HTR-8/SVneo (cell line): ENCODE data around the gene BOC.

Experiments used
- DNase-seq: peaks from one replicate; pipeline ENCODE4 v3.0.0; 2011; ENCODE audit warnings: low spot score, mixed read lengths; ENCODE audit not compliant: insufficient read length
- FAIRE-seq: peaks from 2 replicates; lab custom pipeline; 2011; peaks lifted over from hg19 to GRCh38; lab: Jason Lieb, UNC

Gene BOC

DNA sequence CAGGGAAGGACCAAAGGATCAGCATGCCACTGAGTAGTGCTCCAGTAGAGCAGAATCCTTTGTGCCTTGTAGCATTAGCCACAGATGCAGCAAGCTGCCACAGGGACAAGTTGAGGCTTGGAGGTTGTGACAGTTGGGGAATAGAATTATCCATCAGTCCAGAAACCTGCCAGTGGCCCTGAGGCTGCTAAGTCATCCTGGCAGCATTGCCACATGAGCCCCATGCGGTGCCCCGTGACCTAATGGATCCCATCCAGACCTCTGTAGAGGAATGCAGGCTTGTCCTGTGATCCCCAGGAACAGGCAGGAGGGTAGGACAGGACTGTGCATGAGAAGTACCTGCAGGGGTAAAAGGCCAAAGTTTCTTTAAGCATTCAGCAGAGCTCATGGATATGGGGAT, 51.7 kb downstream of the BOC start:
- DNase-seq (no peak), FAIRE-seq (no peak)

DNA sequence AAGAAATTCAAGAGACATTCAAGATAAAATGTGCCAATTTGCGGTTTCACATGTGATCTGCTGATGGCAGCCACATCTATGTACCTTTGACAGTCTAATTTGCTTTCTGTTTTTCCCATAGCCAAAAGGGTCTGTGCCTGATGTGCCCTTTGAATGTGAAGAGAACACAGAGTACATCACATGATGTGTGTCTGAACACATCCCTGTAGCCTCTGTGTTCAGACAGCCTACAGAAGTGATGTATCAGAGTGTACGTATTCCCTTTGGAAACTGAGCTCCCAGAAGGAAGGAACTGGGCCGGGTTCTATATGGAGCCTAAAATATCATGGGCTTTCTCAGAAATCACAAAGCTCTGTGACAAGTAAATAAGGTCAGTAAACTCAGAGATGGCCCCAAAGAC, 52.4 kb downstream of the BOC start:
- DNase-seq (no peak), FAIRE-seq (no peak)

DNA sequence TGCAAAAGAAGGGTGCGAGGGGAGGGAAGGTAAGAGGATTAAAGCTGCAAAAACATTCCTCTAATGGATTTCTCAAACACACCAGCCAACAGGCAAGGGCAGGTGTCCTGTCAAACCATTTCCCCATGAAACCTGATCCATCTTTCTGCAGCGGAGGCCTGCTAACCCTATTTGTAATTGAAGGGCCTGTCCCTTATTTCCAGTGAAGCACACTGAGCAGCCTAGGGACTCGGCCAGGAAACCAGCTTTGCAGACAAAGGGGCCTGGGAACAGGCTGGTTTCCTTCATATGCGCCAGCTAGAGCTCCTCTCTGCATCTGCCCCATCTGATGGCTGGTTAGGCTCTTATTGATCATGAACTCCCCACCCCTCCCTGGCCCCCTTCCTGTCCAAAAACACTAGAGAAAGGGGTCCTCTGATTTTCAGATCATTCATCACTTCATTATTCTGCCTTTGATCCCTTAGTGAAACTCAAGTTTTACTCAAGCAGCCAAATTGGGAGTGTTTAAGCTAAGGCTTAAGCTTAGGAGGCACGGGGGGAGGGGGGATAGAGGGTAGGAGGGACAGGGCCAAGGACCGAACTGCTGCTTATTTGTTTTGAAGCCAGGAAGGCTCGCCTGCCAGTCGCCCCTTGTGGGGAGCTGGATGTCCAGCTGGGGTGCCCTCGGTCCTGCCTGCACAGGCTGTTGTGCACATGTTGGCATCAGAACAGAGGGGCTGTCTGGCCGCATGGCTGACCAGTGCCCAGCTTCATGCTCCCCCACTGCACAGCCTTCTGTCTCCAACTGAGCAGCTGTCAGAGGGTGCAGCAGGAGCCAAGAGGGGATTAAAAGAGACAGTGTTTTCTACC, 53.1 kb downstream of the BOC start:
- DNase-seq, result no peak
- FAIRE-seq, result no peak

DNA sequence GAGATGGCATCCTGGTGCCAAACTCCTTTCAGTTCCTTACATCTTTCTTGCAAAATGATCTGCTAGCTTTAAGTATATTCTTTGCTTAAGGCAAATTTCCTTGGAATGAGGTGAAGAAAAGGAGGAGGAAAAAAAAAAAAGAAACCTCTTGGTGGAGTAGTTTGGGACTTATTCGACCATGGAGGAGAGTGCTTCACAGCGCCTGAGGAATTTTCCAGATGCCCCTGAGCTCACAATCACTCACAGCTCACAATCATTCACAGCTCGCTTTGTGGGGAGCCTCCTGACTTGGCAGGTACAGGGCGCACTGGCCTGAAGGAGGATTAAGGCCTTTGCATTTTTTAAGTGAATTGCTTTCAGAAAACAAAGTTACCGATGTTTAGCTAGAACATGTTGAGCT, 53.9 kb downstream of the BOC start:
- no peak for DNase-seq
- FAIRE-seq, result no peak

DNA sequence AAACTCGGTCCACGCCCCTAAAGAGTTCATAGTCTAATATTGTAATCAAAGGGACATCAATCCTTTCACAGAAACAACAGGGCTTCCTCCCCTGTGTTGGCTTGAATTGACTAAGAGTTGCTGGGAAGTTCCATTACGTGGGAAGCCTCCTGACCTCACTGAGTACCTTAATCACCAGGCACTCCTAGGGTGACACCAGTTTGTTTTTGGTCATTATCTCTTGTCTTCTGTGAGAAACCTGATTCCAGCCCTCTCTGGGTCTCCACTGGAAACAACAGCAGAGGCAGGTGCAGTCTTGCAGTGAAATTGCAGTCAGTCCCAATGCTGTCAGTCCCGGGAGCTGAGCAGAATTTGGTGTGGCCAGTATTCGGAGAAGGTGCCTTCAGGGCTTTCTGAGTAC, 55.4 kb downstream of the BOC start:
- no peak for FAIRE-seq
- DNase-seq, result no peak

DNA sequence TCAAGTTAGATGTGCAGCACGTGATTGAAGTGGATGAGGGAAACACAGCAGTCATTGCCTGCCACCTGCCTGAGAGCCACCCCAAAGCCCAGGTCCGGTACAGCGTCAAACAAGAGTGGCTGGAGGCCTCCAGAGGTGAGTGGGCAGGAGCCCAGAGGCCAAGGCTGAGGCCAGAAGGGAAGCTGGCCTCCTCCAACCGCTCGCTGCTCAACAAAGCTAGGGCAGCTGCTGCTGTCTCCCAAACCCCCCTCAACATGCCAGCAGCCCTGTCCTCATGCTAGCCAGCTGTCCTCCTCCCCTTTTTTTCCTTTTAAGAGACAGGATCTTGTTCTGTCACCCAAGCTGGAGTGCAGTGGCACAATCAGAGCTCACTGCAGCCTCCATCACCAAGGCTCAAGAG, 57.0 kb downstream of the BOC start:
- FAIRE-seq (no peak), DNase-seq (no peak)

DNA sequence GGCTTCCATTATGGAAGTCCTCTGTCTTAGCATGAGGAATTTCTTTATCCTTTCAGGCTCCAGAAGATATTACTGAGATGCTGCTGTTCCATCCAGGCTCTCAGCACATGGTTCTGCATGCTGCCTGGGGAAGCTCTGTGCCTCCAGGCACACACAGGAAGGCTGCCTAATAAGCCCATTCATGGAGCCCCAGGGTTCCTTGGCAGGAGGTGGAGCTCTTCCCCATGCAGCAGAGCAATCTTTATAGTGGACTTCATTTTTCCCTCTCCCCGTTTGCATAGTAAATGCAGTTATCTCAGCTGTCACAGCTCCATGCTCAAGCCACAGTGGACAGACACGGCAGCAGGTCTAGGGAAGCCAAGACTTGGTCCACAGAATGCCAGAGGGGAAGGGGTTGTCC, 57.6 kb downstream of the BOC start:
- DNase-seq (no peak), FAIRE-seq (no peak)

DNA sequence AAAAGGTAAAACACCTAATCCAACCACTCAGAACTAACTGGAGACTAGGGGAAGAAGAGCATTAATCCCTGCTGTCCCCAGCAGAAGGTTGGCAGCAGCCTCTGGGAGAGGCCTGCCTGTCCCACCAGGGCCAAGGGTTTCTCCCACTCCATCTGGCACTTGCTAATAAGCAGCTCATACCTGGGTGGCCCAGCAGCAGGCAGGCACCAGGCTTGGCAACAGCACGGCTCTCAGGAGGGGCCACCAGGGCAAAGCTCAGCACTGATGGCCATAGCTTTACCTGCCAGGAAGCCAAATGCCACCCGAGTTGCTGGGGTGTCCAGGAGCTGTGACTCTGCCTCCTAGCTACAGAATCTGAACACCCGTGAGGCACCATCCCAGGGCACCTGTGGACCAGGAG, 58.3 kb downstream of the BOC start:
- DNase-seq, result no peak
- no peak for FAIRE-seq

DNA sequence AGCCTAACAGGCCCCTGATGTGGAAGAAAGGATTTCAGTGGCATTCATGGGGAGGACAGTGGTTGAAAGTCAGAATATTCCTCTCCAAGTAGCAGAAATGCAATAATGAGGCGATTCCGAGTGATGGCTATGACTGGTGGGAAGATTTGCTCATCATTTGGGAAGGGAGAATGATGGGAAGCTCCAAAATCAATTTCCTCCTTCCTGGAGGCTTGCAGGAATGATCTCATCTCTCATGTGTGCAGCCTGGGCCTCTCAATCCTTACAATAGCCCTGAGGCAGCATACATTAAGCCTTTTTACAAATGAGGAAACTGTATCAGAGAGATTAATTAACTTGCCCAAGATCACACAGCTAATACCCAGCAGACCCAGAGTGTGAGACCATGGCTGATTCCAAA, 58.7 kb downstream of the BOC start:
- FAIRE-seq, result no peak
- no peak for DNase-seq

DNA sequence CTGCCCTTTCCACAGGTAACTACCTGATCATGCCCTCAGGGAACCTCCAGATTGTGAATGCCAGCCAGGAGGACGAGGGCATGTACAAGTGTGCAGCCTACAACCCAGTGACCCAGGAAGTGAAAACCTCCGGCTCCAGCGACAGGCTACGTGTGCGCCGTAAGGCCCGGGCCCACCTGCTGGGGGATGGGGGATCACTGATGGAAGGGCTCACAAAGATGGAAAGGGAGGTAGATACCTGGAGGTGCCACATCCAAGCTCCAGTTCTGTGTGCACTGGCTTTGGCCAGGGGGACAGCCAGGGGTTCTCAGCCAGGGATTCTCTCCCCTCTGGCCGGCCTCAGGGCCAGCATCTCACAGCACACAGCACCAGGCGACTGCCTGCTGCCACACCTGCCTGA, 59.4 kb downstream of the BOC start:
- DNase-seq (no peak), FAIRE-seq (no peak)

DNA sequence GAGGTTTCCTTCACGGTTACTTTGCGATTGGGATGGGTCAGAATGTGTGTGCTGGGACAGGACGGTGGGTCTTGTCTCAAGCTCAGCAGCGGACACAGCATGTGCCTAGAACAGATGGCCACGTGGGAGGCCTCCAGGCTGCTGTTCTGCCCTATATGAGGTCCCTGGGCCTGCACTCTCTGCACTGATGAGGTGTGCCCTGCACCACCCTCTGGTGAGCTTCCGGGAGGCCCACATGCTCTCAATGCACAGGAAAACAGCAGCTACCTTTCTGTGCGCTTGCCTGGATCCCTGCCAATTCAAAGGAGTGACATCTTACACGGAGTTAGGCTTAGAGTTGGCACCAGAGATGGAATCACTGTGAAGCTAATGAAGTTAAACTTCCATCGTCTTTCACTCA, 59.8 kb downstream of the BOC start:
- no peak for DNase-seq
- no peak for FAIRE-seq

DNA sequence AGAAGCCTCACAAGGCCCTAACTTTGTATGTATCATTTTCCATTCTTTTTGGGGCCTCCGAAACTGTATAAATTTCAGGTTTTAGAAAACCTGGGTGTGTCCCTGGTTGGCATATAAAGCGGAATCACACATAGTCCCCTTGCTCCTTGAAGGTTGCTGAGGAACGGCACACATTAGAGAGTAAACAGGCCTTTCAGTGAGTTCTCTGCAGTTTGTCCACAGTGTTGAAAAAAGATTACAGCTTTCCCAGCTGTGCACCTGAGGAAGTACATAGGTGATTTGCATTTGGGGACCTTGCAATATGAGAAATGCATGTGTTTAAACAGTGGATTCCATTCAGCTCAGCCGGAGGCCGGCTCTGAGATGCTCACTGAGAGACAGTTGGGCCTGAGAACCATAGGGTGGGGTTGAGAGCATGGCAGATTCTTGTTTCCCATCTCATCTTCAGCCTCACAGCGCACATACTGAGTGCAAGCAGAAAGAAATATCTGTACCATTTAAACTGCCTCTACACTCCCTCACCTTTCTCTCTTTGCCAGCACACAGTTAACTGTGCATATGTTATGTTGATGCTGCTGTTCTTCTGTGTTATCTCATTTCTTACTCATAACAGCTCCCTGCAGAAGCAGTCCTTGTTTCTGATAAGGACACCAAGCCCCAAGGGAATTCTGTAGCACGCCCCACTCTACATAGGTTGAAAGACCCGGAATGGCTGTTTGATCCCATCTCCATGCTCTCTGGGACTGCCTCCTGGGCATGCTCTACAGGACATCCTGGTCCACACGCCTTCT, 60.4 kb downstream of the BOC start:
- FAIRE-seq, result no peak
- no peak for DNase-seq

DNA sequence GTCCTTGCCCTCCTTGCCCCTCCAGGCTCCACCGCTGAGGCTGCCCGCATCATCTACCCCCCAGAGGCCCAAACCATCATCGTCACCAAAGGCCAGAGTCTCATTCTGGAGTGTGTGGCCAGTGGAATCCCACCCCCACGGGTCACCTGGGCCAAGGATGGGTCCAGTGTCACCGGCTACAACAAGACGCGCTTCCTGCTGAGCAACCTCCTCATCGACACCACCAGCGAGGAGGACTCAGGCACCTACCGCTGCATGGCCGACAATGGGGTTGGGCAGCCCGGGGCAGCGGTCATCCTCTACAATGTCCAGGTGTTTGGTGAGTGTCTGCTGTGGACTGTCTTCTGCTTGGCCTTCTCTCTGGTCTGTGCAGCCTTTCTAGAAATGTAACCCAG, 61.0 kb downstream of the BOC start:
- DNase-seq (no peak), FAIRE-seq (no peak)

DNA sequence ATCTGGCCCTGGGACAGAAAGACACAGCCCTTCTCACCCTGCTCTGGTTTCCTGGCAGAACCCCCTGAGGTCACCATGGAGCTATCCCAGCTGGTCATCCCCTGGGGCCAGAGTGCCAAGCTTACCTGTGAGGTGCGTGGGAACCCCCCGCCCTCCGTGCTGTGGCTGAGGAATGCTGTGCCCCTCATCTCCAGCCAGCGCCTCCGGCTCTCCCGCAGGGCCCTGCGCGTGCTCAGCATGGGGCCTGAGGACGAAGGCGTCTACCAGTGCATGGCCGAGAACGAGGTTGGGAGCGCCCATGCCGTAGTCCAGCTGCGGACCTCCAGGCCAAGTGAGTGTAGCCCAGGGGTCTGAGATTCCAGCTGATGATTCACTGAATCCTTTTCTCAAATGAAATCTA, 61.7 kb downstream of the BOC start:
- FAIRE-seq (no peak), DNase-seq (no peak)

DNA sequence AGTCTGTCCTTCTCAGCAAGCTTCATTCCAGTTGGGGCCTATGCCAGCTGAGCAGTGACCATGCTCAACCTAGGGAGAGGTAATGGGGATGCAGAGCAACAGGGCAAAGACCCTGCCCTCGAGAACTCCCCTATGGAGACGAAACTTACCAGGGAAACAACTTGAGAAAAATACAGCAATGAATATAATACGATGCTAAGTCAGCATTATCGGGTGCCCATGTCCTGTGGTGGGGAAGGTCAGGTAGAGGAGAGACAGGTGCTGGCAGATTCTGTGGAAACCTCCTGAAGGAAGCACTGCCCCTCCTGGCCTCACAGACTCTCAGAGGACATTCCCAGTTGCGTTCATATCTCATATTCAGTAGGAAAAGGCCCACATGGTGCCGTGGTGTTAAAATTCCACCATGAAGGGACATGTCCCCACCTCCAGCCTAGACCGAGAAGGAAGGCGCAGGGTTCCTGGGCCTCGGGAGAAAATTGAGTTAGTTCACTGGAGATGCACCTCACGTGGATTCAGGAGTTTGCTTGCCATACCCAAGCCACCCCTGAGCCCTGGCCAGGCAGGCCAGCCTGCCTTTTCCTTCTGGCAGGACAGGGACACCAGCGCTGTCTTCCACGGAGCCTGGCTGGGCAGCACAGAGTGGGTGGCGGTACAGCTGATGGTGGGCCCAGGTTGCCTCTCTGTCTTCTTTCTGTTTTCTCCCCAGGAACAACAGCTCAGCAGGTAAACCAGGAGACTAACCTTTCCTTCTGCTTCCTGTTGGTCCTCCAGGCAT, 62.4 kb downstream of the BOC start:
- DNase-seq (no peak), FAIRE-seq (no peak)

DNA sequence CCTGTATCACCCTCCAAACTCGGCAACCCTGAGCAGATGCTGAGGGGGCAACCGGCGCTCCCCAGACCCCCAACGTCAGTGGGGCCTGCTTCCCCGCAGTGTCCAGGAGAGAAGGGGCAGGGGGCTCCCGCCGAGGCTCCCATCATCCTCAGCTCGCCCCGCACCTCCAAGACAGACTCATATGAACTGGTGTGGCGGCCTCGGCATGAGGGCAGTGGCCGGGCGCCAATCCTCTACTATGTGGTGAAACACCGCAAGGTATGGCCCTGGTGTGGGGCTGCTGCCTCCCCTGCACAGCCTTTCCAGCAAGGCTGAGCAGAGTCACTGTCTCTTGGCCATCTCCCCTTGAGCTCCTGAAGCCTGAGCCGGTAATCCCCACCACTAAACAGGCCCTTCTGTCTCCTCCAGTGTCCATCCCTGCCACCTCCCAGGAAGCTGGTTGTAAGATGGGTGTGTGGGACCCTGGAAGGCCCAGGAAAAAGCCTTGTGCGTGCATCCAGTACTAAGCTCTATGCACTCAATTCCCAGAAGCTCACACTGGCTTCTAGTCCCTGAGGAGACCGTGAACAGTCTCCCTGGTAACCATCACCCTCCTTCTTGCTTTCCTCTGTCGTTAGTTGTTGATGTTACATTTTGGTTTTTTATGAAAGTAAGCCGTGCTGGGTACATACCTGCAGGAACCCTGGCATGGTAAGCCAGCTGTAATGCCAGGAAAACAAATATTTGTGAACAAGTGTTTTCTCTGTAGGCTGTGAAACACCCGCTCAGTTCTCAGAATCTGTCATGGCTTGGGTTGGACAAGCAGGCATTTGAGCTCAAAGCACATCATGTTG, 63.3 kb downstream of the BOC start:
- no peak for DNase-seq
- no peak for FAIRE-seq

DNA sequence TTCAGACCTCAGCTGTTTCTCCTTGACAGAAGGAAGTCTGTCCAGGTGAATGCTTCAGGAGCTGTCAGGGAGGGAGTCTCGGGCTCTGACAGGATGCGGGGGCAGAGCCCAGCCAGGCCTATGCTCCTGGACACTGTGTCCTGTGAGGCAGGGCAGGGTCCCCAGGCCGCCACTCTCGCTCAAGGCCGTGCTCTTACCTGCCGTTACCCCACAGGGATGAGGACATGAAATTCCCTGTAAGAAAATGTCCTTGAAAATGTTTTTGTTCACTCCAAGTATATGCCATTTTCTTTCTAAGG, 63.9 kb downstream of the BOC start:
- DNase-seq (no peak), FAIRE-seq (no peak)

DNA sequence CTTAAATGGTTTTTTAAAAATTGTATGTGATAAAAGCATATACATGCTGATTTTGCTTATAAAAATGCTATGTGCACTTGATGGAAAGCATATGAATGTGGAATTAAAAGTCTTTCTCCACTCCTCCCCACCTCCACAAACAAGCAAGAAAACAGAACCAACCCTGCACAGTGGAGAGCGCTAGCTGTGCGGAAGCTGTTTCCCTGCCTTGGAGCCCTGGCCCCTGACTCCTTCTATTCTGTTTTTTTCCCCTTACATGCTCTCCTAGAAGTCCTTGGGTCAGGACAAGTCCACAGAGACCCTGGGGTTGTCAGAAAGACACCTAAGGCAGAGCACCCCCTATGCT, 64.2 kb downstream of the BOC start:
- DNase-seq (no peak), FAIRE-seq (no peak)

DNA sequence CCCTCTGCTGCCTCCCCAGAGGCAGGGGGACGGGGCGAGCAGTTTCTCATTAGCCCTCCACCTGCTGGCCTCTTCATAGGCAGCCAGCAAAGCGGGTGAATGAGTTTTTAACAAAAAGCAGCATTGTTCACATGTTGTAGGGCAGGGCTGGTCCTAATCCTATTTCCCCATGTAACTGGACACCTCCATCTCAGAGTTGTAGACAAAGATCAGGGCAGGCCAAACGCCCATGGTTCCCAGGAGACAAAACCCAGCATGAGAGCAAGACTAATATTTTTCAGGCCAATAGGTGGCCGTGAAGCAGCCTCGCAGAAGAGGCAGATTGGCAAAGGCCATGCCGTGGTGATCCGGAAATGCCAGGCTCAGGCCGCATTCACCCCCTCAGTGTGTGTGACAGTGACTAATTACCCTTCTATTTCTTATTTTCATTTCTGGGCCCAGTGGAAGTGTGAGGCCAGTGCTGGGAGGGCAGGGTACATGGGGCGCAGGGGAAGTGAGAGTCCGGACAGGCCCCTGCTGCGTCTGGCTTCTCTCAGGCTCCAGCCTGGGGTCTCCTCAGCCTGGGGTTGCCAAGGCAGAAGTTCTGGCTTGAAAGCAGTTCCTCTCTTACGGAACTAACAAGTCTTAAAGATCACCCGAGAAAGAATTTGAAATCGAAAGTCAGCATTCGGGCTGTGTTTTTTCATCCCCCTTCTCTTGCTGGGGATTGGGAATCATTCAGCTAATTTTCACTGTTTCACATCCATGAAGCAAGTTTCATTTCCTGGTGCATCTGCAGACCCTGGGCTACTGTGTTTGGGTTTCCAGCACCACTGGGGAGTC, 64.8 kb downstream of the BOC start:
- DNase-seq (no peak), FAIRE-seq (no peak)

DNA sequence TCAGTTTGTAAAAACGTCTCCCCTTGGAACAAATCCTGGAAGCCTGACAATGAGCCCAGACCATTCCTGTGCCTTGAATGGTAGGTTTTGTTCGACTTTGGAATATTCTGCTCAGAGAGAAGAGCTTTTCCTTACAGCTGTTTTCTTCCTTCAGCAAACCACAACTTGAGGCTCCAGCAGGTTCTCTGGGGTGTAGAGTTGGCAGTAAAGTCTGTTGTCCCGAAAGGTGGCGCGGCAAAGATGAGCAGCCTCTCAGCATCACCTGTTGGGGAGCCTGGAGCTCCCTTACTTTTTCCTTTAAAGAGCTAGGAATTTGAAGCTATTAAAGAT, 65.4 kb downstream of the BOC start:
- no peak for DNase-seq
- FAIRE-seq, result no peak
